ENCODE data around the gene NPHP4. TPM values are rescaled to one million over a fixed set of nuclear protein-coding genes. Genes with fewer than 3 reads are reported as not detected.
"Not testable (repeated sequence)": the region's sequence is repeated elsewhere in the genome, so short reads cannot be mapped to it uniquely, and the experiment has no call there.

The NPHP4 gene
- total RNA-seq, 1 donor from 2014 or later = 21.0 TPM

DNA sequence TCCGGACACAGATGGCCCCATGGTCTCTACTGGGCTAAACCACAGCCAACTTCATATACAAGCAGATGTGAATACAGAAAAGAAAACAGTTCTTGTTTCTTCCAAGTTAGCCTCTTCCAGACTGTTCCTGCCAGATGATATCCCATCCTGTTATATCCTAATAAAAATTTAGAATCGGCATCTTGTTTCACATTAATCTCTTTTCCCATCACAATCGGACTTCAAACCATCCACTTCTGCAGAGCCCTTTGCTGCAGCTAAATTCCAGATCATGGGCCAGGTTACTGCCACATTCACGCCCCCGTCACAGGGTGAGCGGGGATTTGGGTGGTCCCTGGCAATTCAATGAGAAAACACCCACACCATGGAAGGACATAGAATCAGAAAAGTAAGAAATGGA lies 57.2 kb downstream of the NPHP4 start:
- Mint-ChIP-seq H3K4me1 (no peaks in the 10 kb centered on the region), H3K9me3 (no peaks in the 10 kb centered on the region), H3K27me3 (no peaks in the 10 kb centered on the region), H3K27ac (no peak overlapping the region), H3K4me3 (no peak overlapping the region), H3K36me3 (ENCODE audit: low read depth) (peaks cover 5% of the 10 kb centered on the region)
- no peak for DNase-seq
- intact Hi-C loops (cut with micrococcal nuclease) = no loop called here

DNA sequence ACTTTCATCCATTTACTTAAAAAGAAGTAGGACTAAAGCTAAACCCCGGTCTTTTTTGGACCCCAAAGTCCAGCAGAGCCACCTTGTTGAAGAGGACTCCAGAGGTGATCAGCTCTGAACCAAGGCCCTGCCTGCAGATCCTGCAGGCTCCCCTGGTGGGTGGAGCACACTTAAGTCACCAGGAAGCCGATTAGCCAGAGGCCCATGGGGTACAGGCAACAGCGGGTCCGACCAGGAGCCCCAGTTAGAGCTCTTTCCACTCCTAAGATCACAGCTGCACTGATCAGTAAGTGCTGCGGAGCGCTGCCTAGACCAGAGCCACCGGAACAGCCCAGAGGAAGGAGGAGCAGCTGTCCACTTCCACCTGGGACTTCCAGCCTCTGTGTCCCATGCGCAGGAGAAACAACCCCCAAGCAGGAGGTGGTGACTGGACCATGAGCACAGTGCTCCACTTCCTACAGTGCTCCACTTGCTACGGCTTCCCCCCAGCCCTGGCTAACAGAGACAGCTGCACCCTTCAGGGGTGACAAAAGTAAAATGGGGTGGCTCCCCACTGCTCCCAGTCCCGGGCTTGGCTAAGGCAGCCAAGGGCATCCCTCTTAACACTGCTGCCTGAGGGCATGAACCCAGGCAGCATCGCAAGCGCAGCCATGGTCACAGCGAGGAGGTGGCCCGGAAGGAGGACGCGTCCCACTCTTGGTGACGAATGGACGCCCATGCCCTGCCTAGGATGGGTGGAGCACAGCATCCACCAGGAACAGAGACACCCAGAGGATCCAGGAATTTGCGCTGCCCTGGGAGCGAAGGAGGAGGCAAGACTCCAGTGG lies 58.0 kb downstream of the NPHP4 start:
- intact Hi-C loops (cut with micrococcal nuclease) = no loop called here
- Mint-ChIP-seq H3K36me3 (ENCODE audit: low read depth) (peaks cover 5% of the 10 kb centered on the region), H3K27me3 (no peaks in the 10 kb centered on the region), H3K4me1 (no peaks in the 10 kb centered on the region), H3K27ac (no peak overlapping the region), H3K9me3 (no peaks in the 10 kb centered on the region), H3K4me3 (no peak overlapping the region)
- DNase-seq = no peak

DNA sequence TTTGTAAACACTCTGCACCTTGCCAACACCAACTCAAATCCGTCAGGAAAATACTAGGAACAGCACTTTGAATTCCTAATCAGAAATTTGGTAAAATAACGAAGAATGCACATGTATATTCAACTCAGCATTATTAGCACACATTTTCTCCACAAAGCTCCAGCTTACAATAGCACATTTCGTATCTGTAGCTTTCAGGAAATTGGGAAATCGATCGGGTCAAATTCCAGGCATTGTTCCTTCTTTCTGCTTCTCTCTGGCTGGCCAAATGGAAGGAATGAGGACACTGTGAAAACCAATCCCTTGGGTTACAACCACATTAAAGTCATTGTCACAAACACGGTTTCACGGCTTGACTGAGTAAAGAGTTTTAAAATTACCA lies 58.6 kb downstream of the NPHP4 start:
- no peak overlapping the region for H3K4me3 Mint-ChIP-seq
- H3K27ac Mint-ChIP-seq = no peak overlapping the region
- intact Hi-C loops (cut with micrococcal nuclease) = no loop called here
- H3K4me1 Mint-ChIP-seq = peaks cover 4% of the 10 kb centered on the region
- peaks cover 5% of the 10 kb centered on the region for H3K36me3 Mint-ChIP-seq (ENCODE audit: low read depth)
- H3K9me3 Mint-ChIP-seq = no peaks in the 10 kb centered on the region
- no peak for DNase-seq
- H3K27me3 Mint-ChIP-seq = no peaks in the 10 kb centered on the region

DNA sequence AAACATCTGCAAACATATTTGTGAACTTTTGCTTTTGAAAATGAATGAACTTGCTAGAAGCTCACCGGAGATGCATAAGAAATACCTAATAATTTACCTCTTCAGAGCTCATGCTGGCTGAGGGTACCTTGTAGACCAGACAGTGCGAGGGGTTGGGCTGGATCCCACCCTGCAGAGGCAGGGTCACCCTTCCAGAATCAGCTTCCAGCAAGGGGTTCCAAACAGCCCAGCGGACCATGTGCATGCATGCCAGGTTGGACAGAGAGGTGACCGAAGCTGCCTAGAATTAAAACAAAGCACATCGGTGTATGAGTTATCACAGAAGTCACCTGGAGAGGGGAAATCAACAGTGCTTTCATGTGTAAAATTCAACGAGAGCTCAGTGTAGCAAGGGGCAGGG lies 59.2 kb downstream of the NPHP4 start:
- Mint-ChIP-seq H3K27me3 (no peaks in the 10 kb centered on the region), H3K9me3 (no peaks in the 10 kb centered on the region)
- intact Hi-C loops (cut with micrococcal nuclease) = no loop called here

DNA sequence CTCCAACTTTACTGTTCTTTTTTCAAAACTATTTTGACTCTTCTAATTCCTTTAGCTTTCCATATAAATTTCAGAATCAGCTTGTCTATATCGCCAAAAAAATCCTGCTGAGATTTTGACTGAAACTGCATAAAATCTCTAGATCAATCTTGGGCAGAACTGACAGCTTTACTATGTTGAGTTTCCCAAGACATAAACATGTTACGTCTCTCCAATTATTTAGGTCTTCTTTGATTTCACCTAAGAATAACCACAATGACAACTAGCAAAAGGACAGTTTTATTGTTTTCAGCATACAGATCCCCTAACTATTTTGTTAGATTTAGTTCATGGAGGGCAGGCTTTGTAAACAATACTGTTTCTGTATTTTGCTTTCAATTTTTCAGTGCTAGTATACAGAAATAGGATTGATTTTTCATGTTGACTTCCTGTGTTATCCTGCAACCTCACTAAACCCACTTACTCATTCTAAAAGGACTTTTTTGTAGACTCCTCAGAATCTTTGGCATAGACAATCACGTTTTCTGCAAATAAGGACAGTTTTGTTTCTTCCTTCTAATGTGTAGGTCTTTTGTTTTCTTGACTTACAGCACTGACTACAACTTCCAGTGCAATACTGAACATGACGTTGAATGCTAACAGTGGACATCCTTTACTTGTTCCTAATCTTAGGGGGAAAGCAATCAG lies 63.4 kb downstream of the NPHP4 start:
- Mint-ChIP-seq H3K36me3 (ENCODE audit: low read depth) (peaks cover 14% of the 10 kb centered on the region), H3K27me3 (no peaks in the 10 kb centered on the region), H3K9me3 (no peaks in the 10 kb centered on the region), H3K4me3 (no peak overlapping the region), H3K4me1 (peaks cover 6% of the 10 kb centered on the region), H3K27ac (no peak overlapping the region)
- intact Hi-C loops (cut with micrococcal nuclease) = no loop called here
- DNase-seq = no peak

More for the DNA sequence above, 59.2 kb downstream of the NPHP4 start:
- Mint-ChIP-seq H3K27ac (no peak overlapping the region), H3K4me3 (no peak overlapping the region), H3K36me3 (ENCODE audit: low read depth) (peaks cover 5% of the 10 kb centered on the region), H3K4me1 (peaks cover 5% of the 10 kb centered on the region)
- no peak for DNase-seq

DNA sequence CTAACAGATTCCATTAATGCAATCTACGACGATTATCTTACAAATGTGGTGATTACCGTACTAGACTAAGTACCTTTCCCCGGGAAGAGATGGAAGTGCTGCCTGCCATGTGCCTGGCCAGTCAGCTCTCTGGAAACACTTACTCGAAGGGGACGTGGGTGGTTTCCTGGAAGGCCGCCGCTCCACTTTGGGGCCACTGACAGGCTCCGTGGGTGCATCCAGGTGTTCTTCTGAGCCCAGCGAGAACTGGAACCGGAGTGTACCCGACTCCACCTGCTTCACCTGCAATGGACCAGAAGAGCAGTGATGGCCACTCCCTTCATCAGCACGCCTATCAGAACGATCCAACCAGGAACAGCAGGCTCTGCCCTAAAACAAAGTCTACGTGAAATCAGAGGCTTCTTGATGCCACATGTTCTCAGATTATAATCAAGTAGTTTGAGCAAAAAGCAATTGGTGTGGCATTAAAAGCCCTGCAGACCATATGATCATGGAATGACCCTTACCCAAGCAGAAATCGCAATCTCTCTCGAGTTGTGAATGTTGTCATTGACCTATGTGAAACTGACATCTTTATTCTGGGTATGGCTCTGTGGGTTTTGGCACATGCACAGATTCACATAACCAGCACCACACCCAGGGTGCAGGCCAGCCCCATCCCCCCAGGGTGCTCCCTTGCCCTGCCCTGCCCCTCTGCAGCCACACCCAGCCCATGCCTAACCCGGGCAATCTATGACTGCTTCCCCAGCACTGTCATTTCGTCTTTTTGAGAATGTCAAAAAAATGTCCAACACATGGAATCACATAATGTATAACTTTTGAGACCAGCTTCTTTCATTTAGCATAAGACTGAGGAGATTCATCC lies 64.5 kb downstream of the NPHP4 start:
- Mint-ChIP-seq H3K4me1 (peaks cover 6% of the 10 kb centered on the region), H3K36me3 (ENCODE audit: low read depth) (peaks cover 12% of the 10 kb centered on the region), H3K27ac (no peak overlapping the region), H3K27me3 (no peaks in the 10 kb centered on the region), H3K4me3 (no peak overlapping the region), H3K9me3 (no peaks in the 10 kb centered on the region)
- intact Hi-C loops (cut with micrococcal nuclease) = no loop called here
- no peak for DNase-seq

DNA sequence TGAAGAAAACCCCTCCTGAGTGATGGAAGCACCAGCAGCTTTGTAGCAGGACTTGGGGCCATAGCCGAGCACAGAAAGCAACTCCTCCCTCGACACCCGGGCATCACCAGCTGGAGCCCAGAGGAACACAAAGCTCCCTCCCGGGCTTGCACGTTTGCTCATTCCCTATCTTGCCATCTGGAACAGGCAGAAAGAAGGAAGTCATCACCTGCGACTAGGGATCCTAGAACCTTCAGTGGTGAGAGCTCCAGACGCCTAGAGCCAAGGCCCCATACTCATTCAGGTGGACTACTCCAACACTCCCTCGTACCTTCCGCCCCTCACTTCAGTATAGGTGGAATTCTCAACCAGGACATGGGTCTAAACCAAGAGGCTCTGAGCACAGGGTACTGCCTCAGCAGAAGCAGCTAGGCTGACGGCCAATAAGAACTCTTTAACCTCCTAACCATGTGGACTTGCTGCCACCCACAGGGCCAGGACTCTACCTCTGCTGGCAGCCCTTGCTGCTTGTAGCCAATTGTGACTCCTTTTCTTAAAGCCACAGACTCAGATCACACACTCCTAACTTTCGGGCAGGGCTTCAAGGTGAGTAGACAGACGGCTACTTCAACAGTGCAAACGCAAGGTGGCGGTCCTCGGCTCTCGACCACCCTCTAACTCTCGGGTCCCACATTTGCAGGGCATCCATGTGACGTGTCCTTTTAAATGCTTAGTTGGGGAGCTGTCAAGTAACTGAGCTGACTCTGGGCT lies 65.4 kb downstream of the NPHP4 start:
- intact Hi-C loops (cut with micrococcal nuclease) = no loop called here
- H3K4me1 Mint-ChIP-seq = peaks cover 6% of the 10 kb centered on the region
- no peak for DNase-seq
- no peaks in the 10 kb centered on the region for H3K9me3 Mint-ChIP-seq
- H3K36me3 Mint-ChIP-seq (ENCODE audit: low read depth) = peaks cover 8% of the 10 kb centered on the region
- no peak overlapping the region for H3K27ac Mint-ChIP-seq
- no peak overlapping the region for H3K4me3 Mint-ChIP-seq
- H3K27me3 Mint-ChIP-seq = no peaks in the 10 kb centered on the region

DNA sequence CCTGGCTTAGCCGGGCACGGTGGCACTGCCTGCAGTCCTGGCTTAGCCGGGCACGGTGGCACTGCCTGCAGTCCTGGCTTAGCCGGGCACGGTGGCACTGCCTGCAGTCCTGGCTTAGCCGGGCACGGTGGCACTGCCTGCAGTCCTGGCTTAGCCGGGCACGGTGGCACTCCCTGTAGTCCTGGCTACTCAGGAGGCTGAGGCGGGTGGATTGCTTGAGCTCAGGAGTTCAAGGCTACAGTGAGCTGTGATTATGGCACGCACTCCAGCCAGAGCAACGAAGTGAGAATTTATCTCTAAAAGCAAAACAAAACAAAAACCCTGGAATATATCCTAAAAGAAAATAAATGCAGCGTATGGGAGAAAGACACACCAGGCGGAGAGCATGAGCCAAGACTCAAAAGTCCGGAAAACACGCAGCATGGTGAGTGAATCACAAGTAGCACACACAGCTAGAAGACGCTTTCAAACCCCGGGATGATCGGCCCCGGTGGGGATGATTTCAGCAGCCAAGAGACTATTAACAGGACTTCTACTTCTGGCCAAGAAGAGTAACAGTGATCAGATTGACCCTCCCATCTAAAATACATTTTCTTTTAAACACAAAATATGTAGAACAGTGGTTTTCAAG lies 69.4 kb downstream of the NPHP4 start:
- H3K36me3 Mint-ChIP-seq (ENCODE audit: low read depth); H3K4me1 Mint-ChIP-seq; H3K9me3 Mint-ChIP-seq; intact Hi-C loops (cut with micrococcal nuclease); H3K27me3 Mint-ChIP-seq; H3K27ac Mint-ChIP-seq; H3K4me3 Mint-ChIP-seq; DNase-seq: not testable (repeated sequence)

DNA sequence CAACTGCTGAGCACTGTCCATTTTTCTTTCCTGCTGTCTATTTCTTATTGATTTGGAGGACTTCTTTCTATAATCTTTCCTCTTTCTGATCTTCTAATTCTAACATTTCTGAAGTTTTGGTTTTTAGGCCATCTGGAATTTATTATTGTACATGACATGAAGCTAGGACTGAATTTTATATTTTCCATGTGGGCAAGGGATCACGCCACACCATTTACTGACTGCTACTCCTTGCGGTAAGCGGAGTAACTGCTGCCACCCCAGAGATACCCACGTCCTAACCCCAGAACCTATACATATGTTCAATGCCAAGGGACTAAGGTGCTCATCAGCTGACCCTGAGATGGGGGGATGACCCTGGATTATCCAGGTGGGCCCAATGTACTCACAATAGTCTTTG lies 70.6 kb downstream of the NPHP4 start:
- H3K4me3 Mint-ChIP-seq = no peak overlapping the region
- no peak for DNase-seq
- H3K27ac Mint-ChIP-seq = no peak overlapping the region
- H3K36me3 Mint-ChIP-seq (ENCODE audit: low read depth) = peaks cover 4% of the 10 kb centered on the region
- no peaks in the 10 kb centered on the region for H3K9me3 Mint-ChIP-seq
- no peaks in the 10 kb centered on the region for H3K4me1 Mint-ChIP-seq
- H3K27me3 Mint-ChIP-seq = no peaks in the 10 kb centered on the region
- intact Hi-C loops (cut with micrococcal nuclease) = no loop called here

DNA sequence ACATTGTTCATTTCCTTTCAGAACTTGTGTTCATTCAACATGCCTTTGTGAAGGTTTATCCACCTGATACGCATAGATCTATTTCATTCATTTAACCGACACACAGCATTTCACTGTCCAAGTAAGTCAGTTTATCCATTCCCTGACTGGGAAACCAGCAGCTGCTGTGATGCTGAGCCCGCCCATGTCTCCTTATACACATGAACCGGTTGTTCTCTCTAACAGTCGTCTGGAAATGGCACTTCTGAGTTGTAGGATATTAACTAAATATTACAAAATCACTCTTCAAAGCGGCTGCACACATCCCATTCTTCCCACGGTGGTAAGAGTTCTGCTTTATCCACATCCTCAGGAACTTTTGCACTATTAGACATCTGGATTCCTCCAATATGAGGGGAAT lies 71.1 kb downstream of the NPHP4 start:
- H3K9me3 Mint-ChIP-seq = no peaks in the 10 kb centered on the region
- no peaks in the 10 kb centered on the region for H3K27me3 Mint-ChIP-seq
- peaks cover 4% of the 10 kb centered on the region for H3K36me3 Mint-ChIP-seq (ENCODE audit: low read depth)
- no peaks in the 10 kb centered on the region for H3K4me1 Mint-ChIP-seq
- DNase-seq = no peak
- intact Hi-C loops (cut with micrococcal nuclease) = no loop called here
- H3K27ac Mint-ChIP-seq = no peak overlapping the region
- no peak overlapping the region for H3K4me3 Mint-ChIP-seq

DNA sequence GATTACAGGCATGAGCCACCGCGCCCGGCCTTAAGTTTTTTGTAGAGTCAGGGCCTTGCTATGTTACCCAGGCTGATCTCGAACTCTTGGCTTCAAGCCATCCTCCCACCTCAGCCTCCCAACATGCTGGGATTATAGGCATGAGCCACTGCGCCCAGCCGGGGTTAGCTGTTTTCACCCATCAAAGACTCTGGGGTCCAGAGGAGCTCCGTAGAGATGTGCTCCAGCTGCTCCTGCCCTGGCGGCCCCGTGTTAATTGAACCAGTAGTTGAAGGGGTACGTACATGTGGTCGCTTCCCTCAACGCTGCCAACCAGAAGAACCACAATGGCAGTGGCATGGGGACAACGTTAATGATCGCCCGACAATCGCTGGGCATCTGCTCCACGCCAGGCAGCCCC lies 72.0 kb downstream of the NPHP4 start:
- H3K4me3 Mint-ChIP-seq = no peak overlapping the region
- no peaks in the 10 kb centered on the region for H3K9me3 Mint-ChIP-seq
- no peaks in the 10 kb centered on the region for H3K27me3 Mint-ChIP-seq
- no peak overlapping the region for H3K27ac Mint-ChIP-seq
- no peak for DNase-seq
- peaks cover 4% of the 10 kb centered on the region for H3K4me1 Mint-ChIP-seq
- intact Hi-C loops (cut with micrococcal nuclease) = no loop called here
- peaks cover 1% of the 10 kb centered on the region for H3K36me3 Mint-ChIP-seq (ENCODE audit: low read depth)

DNA sequence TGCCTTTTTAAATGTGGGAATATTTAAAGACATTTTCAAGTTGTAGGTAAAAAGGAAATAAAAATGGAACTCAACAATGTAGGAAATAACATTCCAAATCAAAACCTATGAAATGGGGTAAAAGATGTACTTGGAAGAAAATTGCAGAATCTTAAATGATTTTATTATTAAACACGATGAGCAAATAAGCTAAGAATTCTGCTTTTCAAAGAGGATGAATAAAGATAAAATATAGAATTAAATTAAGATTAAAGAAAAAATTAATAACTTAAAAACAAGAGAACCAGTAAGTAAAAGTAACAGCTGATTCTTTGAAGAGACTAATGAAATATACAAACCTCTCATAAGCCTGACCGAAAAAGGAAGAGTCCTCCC lies 74.0 kb downstream of the NPHP4 start:
- H3K9me3 Mint-ChIP-seq = no peaks in the 10 kb centered on the region
- intact Hi-C loops (cut with micrococcal nuclease) = loop anchor here (5.0 kb wide), 1 partner anchor 59 kb away; no protein-coding TSS in a partner anchor

DNA sequence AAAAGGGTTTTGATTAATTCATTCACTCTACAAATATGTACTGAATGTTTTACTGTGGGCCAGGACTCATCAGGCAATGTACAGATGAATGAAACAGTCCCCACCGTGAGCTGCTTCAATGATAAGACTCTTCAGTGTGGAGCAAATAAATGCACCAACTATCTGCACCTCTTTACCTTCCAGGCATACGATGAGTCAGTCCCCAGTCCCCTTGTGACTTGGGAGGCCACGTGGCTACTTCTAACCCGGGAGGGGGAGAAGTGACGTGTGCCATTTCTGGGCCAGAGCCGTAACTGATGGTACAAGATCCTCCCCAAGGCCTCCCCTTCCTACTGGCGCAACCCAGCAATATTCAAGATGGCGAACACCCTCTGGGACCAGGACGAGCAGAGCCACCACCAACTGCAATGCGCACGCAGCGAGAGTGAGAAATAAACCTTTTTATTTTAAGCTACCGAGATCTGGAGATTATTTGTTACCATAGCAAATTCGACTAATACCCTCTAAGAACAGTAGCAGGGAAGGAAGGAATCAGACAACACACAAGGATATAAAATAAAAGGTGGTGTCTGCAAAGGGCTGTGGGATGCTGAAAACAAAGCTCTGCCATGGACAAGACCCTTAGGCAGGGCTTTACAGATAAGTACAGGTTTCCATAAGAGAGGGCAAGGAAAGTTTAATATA lies 74.5 kb downstream of the NPHP4 start:
- no peaks in the 10 kb centered on the region for H3K9me3 Mint-ChIP-seq
- H3K27me3 Mint-ChIP-seq = no peaks in the 10 kb centered on the region
- H3K27ac Mint-ChIP-seq = no peak overlapping the region
- H3K4me3 Mint-ChIP-seq = no peak overlapping the region
- intact Hi-C loops (cut with micrococcal nuclease) = loop anchor here (5.0 kb wide), 1 partner anchor 60 kb away; no protein-coding TSS in a partner anchor
- no peaks in the 10 kb centered on the region for H3K36me3 Mint-ChIP-seq (ENCODE audit: low read depth)
- peaks cover 4% of the 10 kb centered on the region for H3K4me1 Mint-ChIP-seq
- no peak for DNase-seq

More for the DNA sequence above, 74.0 kb downstream of the NPHP4 start:
- Mint-ChIP-seq H3K4me3 (no peak overlapping the region), H3K27me3 (no peaks in the 10 kb centered on the region), H3K4me1 (peaks cover 4% of the 10 kb centered on the region), H3K36me3 (ENCODE audit: low read depth) (no peaks in the 10 kb centered on the region), H3K27ac (no peak overlapping the region)
- no peak for DNase-seq
